ENCODE measurements around the gene NRXN3. TPM values are rescaled to one million over a fixed set of nuclear protein-coding genes. Genes with fewer than 3 reads are reported as not detected.

NRXN3 gene
- total RNA-seq, 1 donor from 2014 or later, result 19.8 TPM

DNA sequence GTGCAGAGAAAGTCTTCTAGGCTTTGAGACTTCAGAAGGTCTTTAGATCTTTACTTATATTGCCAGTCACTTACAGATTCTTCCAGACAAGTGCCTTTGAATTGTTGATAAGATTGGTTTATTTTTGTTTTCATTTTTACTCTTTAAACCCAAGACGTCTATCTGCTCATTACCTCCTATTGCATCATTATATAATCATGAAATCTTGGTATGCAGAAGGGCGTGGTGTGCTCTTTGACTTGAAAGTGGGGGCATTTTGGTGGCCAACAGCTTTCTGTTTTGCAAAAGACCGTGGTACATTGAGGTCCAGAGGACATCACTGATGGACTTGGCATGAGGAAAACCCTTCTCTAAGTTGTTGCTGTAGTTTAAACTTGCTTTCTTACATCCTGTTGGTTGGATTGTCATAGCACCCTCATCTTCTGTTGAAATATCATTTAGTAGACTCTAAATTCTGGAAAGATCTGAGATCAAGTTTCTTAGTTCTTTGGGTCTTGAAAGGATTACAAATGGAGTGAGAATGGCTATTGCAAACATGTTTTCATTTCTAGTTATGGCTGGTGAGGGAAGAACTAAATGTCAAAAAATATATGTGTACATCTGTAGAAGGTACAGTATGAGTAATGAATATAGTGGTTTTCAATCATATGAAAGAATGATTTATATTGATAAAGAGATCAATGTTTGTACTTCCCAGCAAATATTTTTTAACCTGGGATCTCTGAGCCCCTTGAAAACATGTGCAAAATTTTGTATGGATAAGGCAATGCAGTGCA lies 441.8 kb downstream of the NRXN3 start:
- no peak for DNase-seq (ENCODE audit: extremely low spot score, unreplicated experiment)
- Mint-ChIP-seq H3K27me3 (peaks cover 19% of the 10 kb centered on the region), H3K4me1 (ENCODE audit: unreplicated experiment) (peaks cover 7% of the 10 kb centered on the region), H3K4me3 (no peak overlapping the region), H3K27ac (no peak overlapping the region), H3K9me3 (no peaks in the 10 kb centered on the region), H3K36me3 (no peaks in the 10 kb centered on the region)
- TF ChIP-seq, protein P1, sequence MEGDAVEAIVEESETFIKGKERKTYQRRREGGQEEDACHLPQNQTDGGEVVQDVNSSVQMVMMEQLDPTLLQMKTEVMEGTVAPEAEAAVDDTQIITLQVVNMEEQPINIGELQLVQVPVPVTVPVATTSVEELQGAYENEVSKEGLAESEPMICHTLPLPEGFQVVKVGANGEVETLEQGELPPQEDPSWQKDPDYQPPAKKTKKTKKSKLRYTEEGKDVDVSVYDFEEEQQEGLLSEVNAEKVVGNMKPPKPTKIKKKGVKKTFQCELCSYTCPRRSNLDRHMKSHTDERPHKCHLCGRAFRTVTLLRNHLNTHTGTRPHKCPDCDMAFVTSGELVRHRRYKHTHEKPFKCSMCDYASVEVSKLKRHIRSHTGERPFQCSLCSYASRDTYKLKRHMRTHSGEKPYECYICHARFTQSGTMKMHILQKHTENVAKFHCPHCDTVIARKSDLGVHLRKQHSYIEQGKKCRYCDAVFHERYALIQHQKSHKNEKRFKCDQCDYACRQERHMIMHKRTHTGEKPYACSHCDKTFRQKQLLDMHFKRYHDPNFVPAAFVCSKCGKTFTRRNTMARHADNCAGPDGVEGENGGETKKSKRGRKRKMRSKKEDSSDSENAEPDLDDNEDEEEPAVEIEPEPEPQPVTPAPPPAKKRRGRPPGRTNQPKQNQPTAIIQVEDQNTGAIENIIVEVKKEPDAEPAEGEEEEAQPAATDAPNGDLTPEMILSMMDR (conservative IDR thresholded peaks at IDR 0.05), result no peak

DNA sequence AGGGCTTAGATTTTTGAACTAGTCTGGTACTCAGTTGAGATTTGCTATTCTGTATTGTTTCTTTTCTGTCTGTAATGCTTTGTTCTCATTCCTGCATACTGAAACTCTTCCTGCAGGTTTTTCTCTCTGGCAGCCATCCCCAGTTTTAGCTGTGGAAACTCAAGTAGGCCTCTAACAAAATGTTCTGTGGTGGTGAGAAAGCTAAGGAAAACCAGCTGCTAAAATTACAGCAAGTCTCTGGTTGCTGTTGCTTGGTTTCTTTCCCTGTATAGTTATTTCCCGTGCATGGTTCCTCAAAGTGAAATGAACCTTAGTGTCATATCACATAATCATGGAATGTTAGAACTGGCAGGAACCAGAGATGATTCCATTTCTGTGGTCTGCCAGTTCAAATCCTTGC lies 442.5 kb downstream of the NRXN3 start:
- DNase-seq (ENCODE audit: extremely low spot score, unreplicated experiment), result no peak
- Mint-ChIP-seq H3K36me3 (no peaks in the 10 kb centered on the region), H3K4me3 (no peak overlapping the region), H3K27ac (no peak overlapping the region), H3K27me3 (peaks cover 19% of the 10 kb centered on the region), H3K9me3 (no peaks in the 10 kb centered on the region), H3K4me1 (ENCODE audit: unreplicated experiment) (peaks cover 7% of the 10 kb centered on the region)
- TF ChIP-seq, protein P1 (conservative IDR thresholded peaks at IDR 0.05), result no peak

DNA sequence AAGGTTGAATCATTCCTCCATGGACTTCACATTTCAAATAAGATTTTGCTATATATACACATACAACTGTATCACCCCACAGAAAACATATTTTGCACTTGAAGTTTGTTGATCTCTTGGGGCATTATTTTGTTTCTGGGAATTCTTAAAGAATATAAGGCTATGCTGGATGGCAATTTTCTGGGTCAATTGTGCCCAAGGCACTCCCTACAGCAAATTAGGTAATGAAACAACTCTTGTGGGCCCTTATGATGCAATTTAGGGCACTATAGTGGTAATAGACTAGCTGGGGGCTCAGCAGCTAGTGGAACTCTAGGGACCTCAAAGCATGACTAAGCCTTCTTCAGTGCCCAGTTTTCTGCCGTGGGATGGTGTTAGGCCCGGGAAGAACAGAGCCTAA lies 444.4 kb downstream of the NRXN3 start:
- Mint-ChIP-seq H3K4me1 (ENCODE audit: unreplicated experiment) (peaks cover 7% of the 10 kb centered on the region), H3K9me3 (no peaks in the 10 kb centered on the region)
- TF ChIP-seq, protein P1 (conservative IDR thresholded peaks at IDR 0.05), result no peak

DNA sequence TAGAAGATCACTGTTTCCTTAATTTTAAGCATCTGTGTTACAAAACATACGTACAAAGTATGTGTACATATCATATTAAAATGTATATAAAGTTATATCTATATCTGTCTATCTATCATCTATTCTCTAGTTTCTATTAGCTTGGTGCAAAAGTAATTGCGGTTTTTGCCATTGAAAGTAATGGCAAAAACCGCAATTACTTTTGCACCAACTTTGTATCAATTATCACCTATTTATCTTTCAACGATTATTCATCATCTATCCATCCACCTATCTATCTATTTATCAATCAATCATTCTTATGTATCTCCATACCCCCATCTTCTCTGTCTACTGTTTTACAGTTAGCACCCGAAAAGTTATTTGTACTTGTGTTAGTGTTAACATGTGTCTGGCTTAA lies 447.6 kb downstream of the NRXN3 start:
- TF ChIP-seq, protein P1 (conservative IDR thresholded peaks at IDR 0.05), result no peak
- no peaks in the 10 kb centered on the region for H3K9me3 Mint-ChIP-seq

More for the DNA sequence above, 444.4 kb downstream of the NRXN3 start:
- Mint-ChIP-seq H3K27me3 (peaks cover 18% of the 10 kb centered on the region), H3K27ac (no peak overlapping the region), H3K36me3 (no peaks in the 10 kb centered on the region), H3K4me3 (no peak overlapping the region)
- no peak for DNase-seq (ENCODE audit: extremely low spot score, unreplicated experiment)

DNA sequence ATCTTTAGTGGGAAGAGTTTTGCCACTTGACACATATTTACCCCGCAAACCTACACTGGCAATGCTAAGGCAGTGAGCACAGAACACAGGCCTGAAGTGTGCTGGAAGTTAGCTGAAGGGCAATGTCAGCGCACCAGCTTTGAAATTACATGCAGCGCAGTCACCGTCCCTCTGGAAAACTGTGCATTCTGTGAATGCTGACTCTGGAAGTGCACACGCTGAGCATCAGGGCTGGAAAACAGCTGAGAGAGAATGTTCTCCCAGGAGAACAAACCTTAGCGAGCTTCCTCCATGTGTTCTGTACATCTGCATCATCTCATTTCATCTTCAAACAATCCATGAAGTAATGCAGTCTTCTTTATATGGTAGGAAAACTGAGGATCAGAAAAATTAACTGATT lies 448.2 kb downstream of the NRXN3 start:
- peaks cover 10% of the 10 kb centered on the region for H3K27me3 Mint-ChIP-seq
- no peaks in the 10 kb centered on the region for H3K36me3 Mint-ChIP-seq
- TF ChIP-seq, protein P1 (conservative IDR thresholded peaks at IDR 0.05), result no peak
- H3K4me1 Mint-ChIP-seq (ENCODE audit: unreplicated experiment), result peaks cover 7% of the 10 kb centered on the region
- H3K4me3 Mint-ChIP-seq, result no peak overlapping the region
- no peak for DNase-seq (ENCODE audit: extremely low spot score, unreplicated experiment)
- no peak overlapping the region for H3K27ac Mint-ChIP-seq
- no peaks in the 10 kb centered on the region for H3K9me3 Mint-ChIP-seq

More for the DNA sequence above, 447.6 kb downstream of the NRXN3 start:
- Mint-ChIP-seq H3K27me3 (peaks cover 10% of the 10 kb centered on the region), H3K36me3 (no peaks in the 10 kb centered on the region), H3K4me3 (no peak overlapping the region), H3K4me1 (ENCODE audit: unreplicated experiment) (peaks cover 7% of the 10 kb centered on the region), H3K27ac (no peak overlapping the region)
- DNase-seq (ENCODE audit: extremely low spot score, unreplicated experiment), result no peak
